Loucy (cell line): ENCODE measurements around the gene C1QTNF8.

Source experiments
- H2AFZ ChIP-seq: fragments of 200-600 bp; sonication (generic); 2 replicates; pipeline ENCODE4 v1.6.0; 2016; ENCODE audit warnings: antibody characterized with exemption, mild to moderate bottlenecking, low read length, moderate library complexity
- H3F3A ChIP-seq: fragments of 200-600 bp; 2 replicates; pipeline ENCODE4 v1.6.0; 2016; ENCODE audit warnings: antibody characterized with exemption, low read depth, mild to moderate bottlenecking
- H3K27me3 ChIP-seq: fragments of 200-600 bp; sonication (generic); 2 replicates; pipeline ENCODE4 v1.6.1; 2014; ENCODE audit warnings: low read length, mild to moderate bottlenecking; ENCODE audit not compliant: insufficient read depth, poor library complexity, severe bottlenecking
- H3K36me3 ChIP-seq: fragments of 200-600 bp; sonication (generic); 2 replicates; pipeline ENCODE4 v1.6.1; 2016; ENCODE audit warnings: low read length; ENCODE audit not compliant: insufficient read depth
- H3K4me1 ChIP-seq: fragments of 200-600 bp; sonication (generic); 2 replicates; pipeline ENCODE4 v1.5.1; 2014; ENCODE audit warnings: low read length, mild to moderate bottlenecking; ENCODE audit not compliant: insufficient read depth, poor library complexity, severe bottlenecking
- H3K4me2 ChIP-seq: fragments of 200-600 bp; sonication (generic); 2 replicates; pipeline ENCODE4 v1.6.0; 2014; ENCODE audit warnings: antibody characterized with exemption, low read length, low read depth, mild to moderate bottlenecking; ENCODE audit not compliant: poor library complexity, severe bottlenecking
- H3K4me3 ChIP-seq: fragments of 200-600 bp; sonication (generic); 2 replicates; pipeline ENCODE4 v1.5.1; 2014; ENCODE audit warnings: low read length, mild to moderate bottlenecking, mixed read lengths; ENCODE audit not compliant: poor library complexity, severe bottlenecking
- H3K79me2 ChIP-seq: fragments of 200-600 bp; sonication (generic); 2 replicates; pipeline ENCODE4 v1.6.1; 2014; ENCODE audit warnings: low read length; ENCODE audit not compliant: insufficient read depth
- H3K9ac ChIP-seq: fragments of 200-600 bp; sonication (generic); 2 replicates; pipeline ENCODE4 v1.6.0; 2014; ENCODE audit warnings: mild to moderate bottlenecking, low read depth, low read length, moderate library complexity; ENCODE audit not compliant: poor library complexity, severe bottlenecking
- H3K9me2 ChIP-seq: fragments of 200-600 bp; sonication (generic); replicated peaks from 2 replicates; pipeline ENCODE4 v1.6.1; 2016; ENCODE audit warnings: low read depth, low read length, mixed read lengths
- H3K9me3 ChIP-seq: fragments of 200-600 bp; sonication (generic); 2 replicates; pipeline ENCODE4 v1.6.1; 2014; ENCODE audit warnings: mild to moderate bottlenecking, antibody characterized with exemption, low read length, low read depth; ENCODE audit not compliant: insufficient read depth
- H4K20me1 ChIP-seq: fragments of 200-600 bp; sonication (generic); 2 replicates; pipeline ENCODE4 v1.6.0; 2014; ENCODE audit warnings: antibody characterized with exemption, low read length, mild to moderate bottlenecking; ENCODE audit not compliant: insufficient read depth, poor library complexity, severe bottlenecking
- EZH2phosphoT487 ChIP-seq: fragments of 200-600 bp; IDR thresholded peaks from 2 replicates; pipeline ENCODE4 v1.6.1; 2018; ENCODE audit warnings: antibody characterized with exemption, mild to moderate bottlenecking, moderate library complexity, borderline replicate concordance
- TF ChIP-seq, protein P1 (sequence below): fragments of 200-600 bp; sonication (generic); conservative IDR thresholded peaks from 2 replicates; pipeline ENCODE4 v1.5.1; 2014; ENCODE audit warnings: mild to moderate bottlenecking, antibody characterized with exemption, low read length

Gene C1QTNF8

DNA sequence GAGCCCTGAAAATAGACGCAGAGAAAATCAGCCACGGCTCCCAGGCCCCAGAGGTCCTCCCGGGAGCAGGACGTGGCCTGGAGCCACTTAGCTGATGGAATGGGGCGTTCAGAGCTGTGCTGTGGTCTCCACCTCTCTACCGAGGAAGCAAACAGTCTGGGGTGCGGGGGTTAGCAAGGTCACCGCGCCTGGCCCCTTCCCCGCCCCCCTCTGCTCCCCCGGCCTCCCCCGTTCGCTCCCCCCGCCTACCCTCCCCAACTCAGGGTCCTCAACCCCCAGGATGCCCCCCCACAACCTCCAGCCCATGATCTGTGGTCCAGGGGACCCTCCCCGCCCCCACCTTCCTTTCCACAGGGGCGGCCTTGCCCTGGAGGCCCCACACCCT lies 20.6 kb upstream of the C1QTNF8 start:
- Histone ChIP-seq H3K4me1 (no peaks in the 10 kb centered on the region), H3K4me2 (no peak overlapping the region), H4K20me1 (no peaks in the 10 kb centered on the region), H3K9ac (no peak overlapping the region), H2AFZ (no peak overlapping the region), H3K9me2 (no peaks in the 10 kb centered on the region), H3K79me2 (no peaks in the 10 kb centered on the region), H3K9me3 (no peaks in the 10 kb centered on the region), H3K4me3 (no peak overlapping the region), H3K27me3 (no peaks in the 10 kb centered on the region), H3K36me3 (no peaks in the 10 kb centered on the region), H3F3A (no peaks in the 10 kb centered on the region)
- TF ChIP-seq, protein P1, sequence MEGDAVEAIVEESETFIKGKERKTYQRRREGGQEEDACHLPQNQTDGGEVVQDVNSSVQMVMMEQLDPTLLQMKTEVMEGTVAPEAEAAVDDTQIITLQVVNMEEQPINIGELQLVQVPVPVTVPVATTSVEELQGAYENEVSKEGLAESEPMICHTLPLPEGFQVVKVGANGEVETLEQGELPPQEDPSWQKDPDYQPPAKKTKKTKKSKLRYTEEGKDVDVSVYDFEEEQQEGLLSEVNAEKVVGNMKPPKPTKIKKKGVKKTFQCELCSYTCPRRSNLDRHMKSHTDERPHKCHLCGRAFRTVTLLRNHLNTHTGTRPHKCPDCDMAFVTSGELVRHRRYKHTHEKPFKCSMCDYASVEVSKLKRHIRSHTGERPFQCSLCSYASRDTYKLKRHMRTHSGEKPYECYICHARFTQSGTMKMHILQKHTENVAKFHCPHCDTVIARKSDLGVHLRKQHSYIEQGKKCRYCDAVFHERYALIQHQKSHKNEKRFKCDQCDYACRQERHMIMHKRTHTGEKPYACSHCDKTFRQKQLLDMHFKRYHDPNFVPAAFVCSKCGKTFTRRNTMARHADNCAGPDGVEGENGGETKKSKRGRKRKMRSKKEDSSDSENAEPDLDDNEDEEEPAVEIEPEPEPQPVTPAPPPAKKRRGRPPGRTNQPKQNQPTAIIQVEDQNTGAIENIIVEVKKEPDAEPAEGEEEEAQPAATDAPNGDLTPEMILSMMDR, result no peak
- TF ChIP-seq EZH2phosphoT487, result no peak

DNA sequence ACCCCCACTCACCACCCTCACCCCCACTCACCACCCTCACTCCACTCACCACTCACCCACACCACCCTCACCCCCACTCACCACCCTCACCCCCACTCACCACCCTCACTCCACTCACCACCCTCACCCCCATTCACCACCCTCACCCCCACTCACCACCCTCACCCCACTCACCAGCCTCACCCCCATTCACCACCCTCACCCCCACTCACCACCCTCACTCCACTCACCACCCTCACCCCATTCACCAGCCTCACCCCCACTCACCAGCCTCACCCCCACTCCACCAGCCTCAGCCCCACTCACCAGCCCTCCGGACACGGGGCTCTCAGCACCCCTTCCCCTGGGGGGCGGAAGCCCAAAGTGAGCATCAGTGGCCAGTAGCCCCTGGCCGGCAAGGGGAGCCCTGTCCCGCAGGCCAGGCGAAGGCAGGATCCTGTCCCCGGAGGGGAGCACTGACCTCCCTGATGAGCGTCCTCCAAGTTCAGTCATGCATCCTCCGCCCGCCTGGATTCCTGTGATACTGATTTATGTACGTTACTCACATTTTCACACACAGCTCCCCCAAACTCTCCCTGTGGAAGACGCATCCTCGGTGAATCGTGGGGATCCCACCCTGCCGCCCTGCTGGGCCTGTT lies 18.0 kb upstream of the C1QTNF8 start:
- Histone ChIP-seq H3K4me2 (no peak overlapping the region), H2AFZ (no peak overlapping the region), H3K27me3 (no peaks in the 10 kb centered on the region), H3K4me1 (no peaks in the 10 kb centered on the region), H3K79me2 (no peaks in the 10 kb centered on the region), H3F3A (no peaks in the 10 kb centered on the region), H3K9me3 (no peaks in the 10 kb centered on the region), H4K20me1 (no peaks in the 10 kb centered on the region), H3K9me2 (no peaks in the 10 kb centered on the region), H3K4me3 (no peak overlapping the region), H3K9ac (no peak overlapping the region), H3K36me3 (no peaks in the 10 kb centered on the region)
- TF ChIP-seq EZH2phosphoT487, result no peak
- TF ChIP-seq, protein P1, result no peak

DNA sequence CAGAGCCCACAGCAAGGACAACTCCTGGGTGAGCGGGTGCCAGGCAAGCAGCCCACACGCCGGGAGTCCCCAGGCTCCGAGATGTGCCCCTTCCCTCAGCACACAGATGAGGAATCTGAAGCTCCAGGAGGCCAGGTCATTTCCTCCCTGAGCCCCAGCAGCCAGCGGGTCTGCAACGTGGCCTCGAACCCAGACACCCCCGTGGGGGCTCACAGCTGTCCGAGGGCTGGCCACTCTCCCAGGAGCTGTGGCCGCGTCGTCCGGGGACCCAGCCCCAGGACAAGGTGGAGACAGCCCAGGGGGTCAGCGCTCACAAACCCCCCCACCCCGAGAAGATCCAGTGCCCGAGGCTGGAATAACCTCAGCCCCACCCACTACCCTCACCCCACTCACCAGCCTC lies 17.4 kb upstream of the C1QTNF8 start:
- Histone ChIP-seq H3K9me2 (no peaks in the 10 kb centered on the region), H3F3A (no peaks in the 10 kb centered on the region), H3K79me2 (no peaks in the 10 kb centered on the region), H3K9me3 (no peaks in the 10 kb centered on the region), H3K4me3 (no peak overlapping the region), H3K27me3 (no peaks in the 10 kb centered on the region), H2AFZ (no peak overlapping the region), H3K4me2 (no peak overlapping the region), H4K20me1 (no peaks in the 10 kb centered on the region), H3K4me1 (no peaks in the 10 kb centered on the region), H3K36me3 (no peaks in the 10 kb centered on the region), H3K9ac (no peak overlapping the region)
- TF ChIP-seq, protein P1, result no peak
